Vagina (tissue), 2 donors: ENCODE data around the gene TCF7L1. TPM values are rescaled to one million over a fixed set of nuclear protein-coding genes. Genes with fewer than 3 reads are reported as not detected.
"Not testable (repeated sequence)": the region's sequence is repeated elsewhere in the genome, so short reads cannot be mapped to it uniquely, and the experiment has no call there.

Experiments
- DNase-seq, 2 donors: peaks; one replicate each; pipeline ENCODE4 v3.0.0-alpha.2; 2017; ENCODE audit errors: extremely low spot score in 2 of 2
- H3K27ac ChIP-seq: fragments of 200-600 bp; sonication (generic); one replicate; pipeline ENCODE4 v1.5.1; 2019
- H3K27me3 ChIP-seq: fragments of 200-600 bp; sonication (generic); one replicate; pipeline ENCODE4 v1.5.1; 2019
- H3K36me3 ChIP-seq, 2 donors: fragments of 200-600 bp; sonication (generic); one replicate each; pipeline ENCODE4 v1.5.1; 2017 to 2019
- H3K4me1 ChIP-seq: fragments of 200-600 bp; sonication (generic); one replicate; pipeline ENCODE4 v1.5.1; 2019
- H3K4me3 ChIP-seq, 2 donors: fragments of 200-600 bp; sonication (generic); 1 replicate in 1 of 2; 2 replicates in 1 of 2; pipeline ENCODE4 v1.5.1; 2016 to 2019
- H3K9me3 ChIP-seq: fragments of 200-600 bp; sonication (generic); one replicate; pipeline ENCODE4 v1.5.1; 2019
- CTCF ChIP-seq, 3 experiments: fragments of 450-650 bp in 2 of 3; fragments of 200-600 bp in 1 of 3; sonication (generic) in 1 of 3; IDR thresholded peaks; one replicate each; pipeline ENCODE4 v1.5.1; 2017 to 2019; ENCODE audit warnings: antibody characterized with exemption in 3 of 3, mild to moderate bottlenecking in 2 of 3, moderate library complexity in 2 of 3
- POLR2A ChIP-seq, 2 donors: fragments of 450-650 bp; IDR thresholded peaks; one replicate each; pipeline ENCODE4 v1.6.1; 2017; ENCODE audit warnings: antibody characterized with exemption in 2 of 2, mild to moderate bottlenecking in 2 of 2, moderate library complexity in 2 of 2
- POLR2AphosphoS5 ChIP-seq, 2 donors: sonication (generic); formaldehyde crosslinking; IDR thresholded peaks; one replicate each; pipeline ENCODE4 v1.9.0; 2017; ENCODE audit warnings: antibody characterized with exemption in 2 of 2, mild to moderate bottlenecking in 2 of 2, low read depth in 1 of 2; ENCODE audit not compliant: insufficient read depth in 1 of 2
- intact Hi-C: fragments of 100-400 bp; cut with DNase I; formaldehyde crosslinking; loops from one replicate; pipeline ENCODE4 v1.15.1; 2023
- total RNA-seq: library from RNA; depleted of rRNA; stranded (reverse); fragments of >200 nt; gene quantifications from one replicate; pipeline ENCODE4 v1.2.3, GENCODE V29; 2016

The TCF7L1 gene
- total RNA-seq, 1 donor from 2014 or later, result 8.3 TPM

- Histone ChIP-seq H3K36me3 (no peaks in the 10 kb centered on the region), H3K27ac (no peak overlapping the region), H3K27me3 (no peaks in the 10 kb centered on the region), H3K4me3 (no peak overlapping the region), H3K9me3 (no peaks in the 10 kb centered on the region), H3K4me1 (peaks cover 17% of the 10 kb centered on the region)
- intact Hi-C loops, result loop anchor here (5.0 kb wide), 1 partner anchor 208 kb away; no protein-coding TSS in a partner anchor
- no peak for DNase-seq
- no peak for TF ChIP-seq POLR2AphosphoS5 (IDR thresholded peaks at IDR 0.05; ENCODE audit: insufficient read depth in 1 of 2, low read depth in 1 of 2)
- no peak for TF ChIP-seq POLR2A (IDR thresholded peaks at IDR 0.05)
- no peak for TF ChIP-seq CTCF (IDR thresholded peaks at IDR 0.05)
Measured at GRCh38 chr2:85194780-85195480, 61.7 kb downstream of the TCF7L1 start.

- no peaks in the 10 kb centered on the region for H3K9me3 ChIP-seq
- no peak overlapping the region for H3K27ac ChIP-seq
- no peaks in the 10 kb centered on the region for H3K27me3 ChIP-seq
- intact Hi-C loops, result loop anchor here (5.0 kb wide), 1 partner anchor 209 kb away; no protein-coding TSS in a partner anchor
- H3K4me1 ChIP-seq, result peaks cover 17% of the 10 kb centered on the region
- H3K4me3 ChIP-seq, result no peak overlapping the region
- TF ChIP-seq POLR2A (IDR thresholded peaks at IDR 0.05) (no peak), POLR2AphosphoS5 (IDR thresholded peaks at IDR 0.05; ENCODE audit: insufficient read depth in 1 of 2, low read depth in 1 of 2) (no peak), CTCF (IDR thresholded peaks at IDR 0.05) (no peak)
- H3K36me3 ChIP-seq, result no peaks in the 10 kb centered on the region
- DNase-seq, result no peak
Measured at GRCh38 chr2:85195956-85196355, 62.8 kb downstream of the TCF7L1 start.

GRCh38 chr2:85199698-85200097, 66.5 kb downstream of the TCF7L1 start:
- H3K27me3 ChIP-seq, result no peaks in the 10 kb centered on the region
- no peaks in the 10 kb centered on the region for H3K36me3 ChIP-seq
- intact Hi-C loops, result loop anchor here (5.0 kb wide), 1 partner anchor 212 kb away; no protein-coding TSS in a partner anchor
- H3K27ac ChIP-seq, result no peak overlapping the region
- TF ChIP-seq CTCF (IDR thresholded peaks at IDR 0.05) (no peak), POLR2AphosphoS5 (IDR thresholded peaks at IDR 0.05; ENCODE audit: insufficient read depth in 1 of 2, low read depth in 1 of 2) (no peak), POLR2A (IDR thresholded peaks at IDR 0.05) (no peak)
- DNase-seq, result no peak
- no peaks in the 10 kb centered on the region for H3K9me3 ChIP-seq
- peaks cover 17% of the 10 kb centered on the region for H3K4me1 ChIP-seq
- H3K4me3 ChIP-seq, result no peak overlapping the region

- H3K9me3 ChIP-seq, result no peaks in the 10 kb centered on the region
- no peak overlapping the region for H3K4me3 ChIP-seq
- no peaks in the 10 kb centered on the region for H3K27me3 ChIP-seq
- TF ChIP-seq POLR2AphosphoS5 (IDR thresholded peaks at IDR 0.05; ENCODE audit: insufficient read depth in 1 of 2, low read depth in 1 of 2) (no peak), POLR2A (IDR thresholded peaks at IDR 0.05) (no peak), CTCF (IDR thresholded peaks at IDR 0.05) (no peak)
- no peaks in the 10 kb centered on the region for H3K36me3 ChIP-seq
- no peak for DNase-seq
- no peak overlapping the region for H3K27ac ChIP-seq
- intact Hi-C loops, result no loop called here
- H3K4me1 ChIP-seq, result peaks cover 11% of the 10 kb centered on the region
Measured at GRCh38 chr2:85209887-85210286, 76.7 kb downstream of the TCF7L1 start.

GRCh38 chr2:85210511-85210910, 77.3 kb downstream of the TCF7L1 start:
- no peak overlapping the region for H3K27ac ChIP-seq
- intact Hi-C loops, result no loop called here
- H3K36me3 ChIP-seq, result no peaks in the 10 kb centered on the region
- TF ChIP-seq POLR2AphosphoS5 (IDR thresholded peaks at IDR 0.05; ENCODE audit: insufficient read depth in 1 of 2, low read depth in 1 of 2), result no peak
- no peak for TF ChIP-seq POLR2A (IDR thresholded peaks at IDR 0.05)
- no peak for TF ChIP-seq CTCF (IDR thresholded peaks at IDR 0.05)
- H3K27me3 ChIP-seq, result no peaks in the 10 kb centered on the region
- no peak for DNase-seq
- H3K9me3 ChIP-seq, result no peaks in the 10 kb centered on the region
- H3K4me3 ChIP-seq, result no peak overlapping the region
- H3K4me1 ChIP-seq, result peaks cover 17% of the 10 kb centered on the region

GRCh38 chr2:85211606-85212005, 78.4 kb downstream of the TCF7L1 start:
- H3K27me3 ChIP-seq, H3K27ac ChIP-seq, H3K4me3 ChIP-seq, DNase-seq, H3K36me3 ChIP-seq, H3K9me3 ChIP-seq, intact Hi-C loops: not testable (repeated sequence)
- H3K4me1 ChIP-seq, result peaks cover 27% of the 10 kb centered on the region
